Bronchus fibroblast of lung (primary cell): Measurements from ENCODE around the gene CENPP. TPM values are rescaled to one million over a fixed set of nuclear protein-coding genes. Genes with fewer than 3 reads are reported as not detected.

Experiments used
- total RNA-seq: library from RNA; depleted of rRNA; stranded (reverse); fragments of >200 nt; gene quantifications from 2 replicates; pipeline ENCODE4 v1.2.3, GENCODE V29; 2015

Gene CENPP
- 6.8 and 10.6 TPM in 2 replicates for total RNA-seq

GRCh38 chr9:92325269-92325990 is at the start of gene CENPP, which contains the start of gene NOL8:
TSS of gene CENPP (plus strand) at chr9:92325953.
TSS of gene NOL8 (minus strand) at chr9:92325350. CDS start at chr9:92324161, 1,189 bp downstream.

GRCh38 chr9:92293452-92294296 is 32.1 kb upstream of the CENPP start, which contains the start of gene IARS1:
TSS of gene IARS1 (minus strand) at chr9:92293697. CDS start at chr9:92289419, 4,278 bp downstream.

GRCh38 chr9:92404042-92404836 is 78.5 kb downstream of the CENPP start, which contains the start of gene OGN:
TSS of gene OGN (minus strand) at chr9:92404578. CDS start at chr9:92403407, 1,171 bp downstream.

GRCh38 chr9:92424340-92424739 is 98.6 kb downstream of the CENPP start, which contains the start of gene OMD:
TSS of gene OMD (minus strand) at chr9:92424471. CDS start at chr9:92417558, 6,913 bp downstream.

GRCh38 chr9:92482329-92482728 is 156.6 kb downstream of the CENPP start, which contains the start of gene ASPN:
TSS of gene ASPN (minus strand) at chr9:92482506.

GRCh38 chr9:92535940-92536850 is 210.4 kb downstream of the CENPP start, which contains the start of gene ECM2:
TSS of gene ECM2 (minus strand) at chr9:92535990. CDS start at chr9:92522866, 13,124 bp downstream.

Other genes with a start within 250 kb of the CENPP start
- 69.4 and 76.2 TPM in 2 replicates for gene SPTLC1, start 210.5 kb upstream of the CENPP start, total RNA-seq
- 183 and 186 TPM in 2 replicates for gene IARS1, start 32.3 kb upstream of the CENPP start, total RNA-seq
- gene NOL8, start 603 bp upstream of the CENPP start, total RNA-seq, result 12.6 and 18.7 TPM in 2 replicates
- gene OGN, start 78.6 kb downstream of the CENPP start, total RNA-seq, result 0.15 and 0.17 TPM in 2 replicates
- not detected in 2 replicates for gene OMD, start 98.5 kb downstream of the CENPP start, total RNA-seq
- gene ASPN, start 156.6 kb downstream of the CENPP start, total RNA-seq, result not detected in 2 replicates
- gene ECM2, start 210.0 kb downstream of the CENPP start, total RNA-seq, result 0.45 and 0.50 TPM in 2 replicates